ENCODE data around the gene L3MBTL4.

GRCh38 chr18:6254456-6254855 is 160.3 kb downstream of the L3MBTL4 start:
- TF ChIP-seq CTCF (IDR thresholded peaks at IDR 0.05) (no peak), POLR2A (IDR thresholded peaks at IDR 0.05) (no peak), EP300 (IDR thresholded peaks at IDR 0.05) (no peak)

All from sigmoid colon (tissue), 4 donors.